Measurements from ENCODE around the gene TUBB.

DNA sequence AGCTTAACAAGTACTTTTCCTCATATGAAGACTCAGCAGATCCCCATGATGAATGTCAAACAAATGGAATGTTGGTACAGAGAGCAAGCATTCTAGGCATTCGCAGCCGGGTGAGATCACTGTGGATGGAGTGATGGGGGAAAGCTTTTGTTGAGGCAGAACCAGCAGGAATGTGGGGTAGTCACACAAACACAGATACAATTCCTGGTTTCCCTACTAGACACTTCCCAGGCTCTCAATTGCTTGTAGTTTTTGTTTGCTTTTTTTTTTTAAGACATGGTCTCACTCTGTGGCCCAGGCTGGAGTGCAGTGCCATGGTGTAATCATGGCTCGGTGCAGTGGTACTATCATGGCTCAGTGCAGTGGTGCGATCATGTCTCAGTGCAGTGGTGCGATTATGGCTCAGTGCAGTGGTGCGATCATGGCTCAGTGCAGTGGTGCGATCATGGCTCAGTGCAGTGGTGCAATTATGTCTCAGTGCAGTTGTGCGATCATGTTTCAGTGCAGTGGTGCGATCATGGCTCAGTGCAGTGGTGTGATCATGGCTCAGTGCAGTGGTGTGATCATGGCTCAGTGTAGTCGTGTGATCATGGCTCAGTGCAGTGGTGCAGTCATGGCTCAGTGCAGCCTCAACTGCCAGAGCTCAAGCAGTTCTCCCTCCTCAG, 39.6 kb downstream of the TUBB start:
- TF ChIP-seq CTCF (IDR thresholded peaks at IDR 0.05) (no peak), POLR2A (IDR thresholded peaks at IDR 0.05) (no peak)
